Stimulated activated CD8-positive, alpha-beta memory T cell treated with anti-CD3 and anti-CD28 coated beads, Interleukin-4, amount 100 ng/mL, for 48 hours (primary cell): ENCODE measurements around the gene VEGFA.

ENCODE experiments used
- DNase-seq: peaks from one replicate; pipeline ENCODE4 v3.0.0-alpha.2; 2020

Gene VEGFA

GRCh38 chr6:43760210-43761168 is 9.5 kb upstream of the VEGFA start:
- DNase-seq, result no peak

- no peak for DNase-seq
Observed at GRCh38 chr6:43761666-43762409, 8.2 kb upstream of the VEGFA start.

GRCh38 chr6:43762410-43762768 is 7.6 kb upstream of the VEGFA start:
- DNase-seq, result no peak

GRCh38 chr6:43762966-43763695 is 6.9 kb upstream of the VEGFA start:
- no peak for DNase-seq

GRCh38 chr6:43763812-43764522 is 6.0 kb upstream of the VEGFA start:
- DNase-seq, result no peak

GRCh38 chr6:43764772-43765171 is 5.2 kb upstream of the VEGFA start:
- no peak for DNase-seq

- no peak for DNase-seq
Observed at GRCh38 chr6:43765776-43766499, 4.1 kb upstream of the VEGFA start.

GRCh38 chr6:43766500-43766853 is 3.5 kb upstream of the VEGFA start:
- DNase-seq, result no peak

- no peak for DNase-seq
Observed at GRCh38 chr6:43766964-43767461, 3.0 kb upstream of the VEGFA start.

- DNase-seq, result no peak
Observed at GRCh38 chr6:43767553-43768505, 2.2 kb upstream of the VEGFA start.

- no peak for DNase-seq
Observed at GRCh38 chr6:43768506-43768860, 1.5 kb upstream of the VEGFA start.

- DNase-seq, result no peak
Observed at GRCh38 chr6:43768983-43769525, 957 bp upstream of the VEGFA start.

- peak; percentile 57 for DNase-seq
Observed at GRCh38 chr6:43770372-43771209, 580 bp downstream of the VEGFA start.

- peak; percentile 77 for DNase-seq
Observed at GRCh38 chr6:43771210-43771857, 1.3 kb downstream of the VEGFA start.

GRCh38 chr6:43771858-43772680 is 2.1 kb downstream of the VEGFA start:
- peak; percentile 80 for DNase-seq

GRCh38 chr6:43772681-43773049 is 2.7 kb downstream of the VEGFA start:
- DNase-seq, result peak; percentile 34

- DNase-seq, result peak; percentile 77
Observed at GRCh38 chr6:43773050-43773979, 3.3 kb downstream of the VEGFA start.
